Measurements from ENCODE around the gene RAB11FIP4.
A peak's percentile ranks its signal among the peaks of the same experiment; 100 is the strongest.

RAB11FIP4 gene

DNA sequence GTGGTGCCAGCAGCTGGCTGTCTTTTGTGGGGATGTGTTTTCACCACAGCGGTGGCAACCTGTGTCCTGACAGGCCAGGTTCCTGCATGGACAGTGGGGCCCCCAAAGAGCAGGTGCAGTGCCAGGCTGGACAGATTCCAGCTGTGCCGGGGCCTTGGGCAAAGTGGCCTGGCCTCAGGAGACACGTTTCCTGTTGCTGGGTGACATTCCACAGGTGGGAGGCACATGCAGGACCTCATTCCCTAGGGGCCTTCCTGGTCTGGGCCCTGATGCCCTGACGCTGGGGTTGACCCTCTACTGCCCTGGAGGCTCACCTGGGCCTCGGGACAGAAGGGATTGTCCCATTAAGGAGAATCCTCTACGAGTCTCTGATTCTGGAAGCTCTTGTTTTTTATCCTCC is 182.4 kb downstream of the RAB11FIP4 start:
- ATAC-seq (replicated peaks) (no peak), DNase-seq (no peak)
- Mint-ChIP-seq H3K27ac (no peak overlapping the region), H3K36me3 (peaks cover 4 to 14% of the 10 kb centered on the region in 2 donors), H3K9me3 (no peaks in the 10 kb centered on the region), H3K4me3 (no peak overlapping the region), H3K27me3 (no peaks in the 10 kb centered on the region), H3K4me1 (peaks cover 8 to 13% of the 10 kb centered on the region in 2 donors)

DNA sequence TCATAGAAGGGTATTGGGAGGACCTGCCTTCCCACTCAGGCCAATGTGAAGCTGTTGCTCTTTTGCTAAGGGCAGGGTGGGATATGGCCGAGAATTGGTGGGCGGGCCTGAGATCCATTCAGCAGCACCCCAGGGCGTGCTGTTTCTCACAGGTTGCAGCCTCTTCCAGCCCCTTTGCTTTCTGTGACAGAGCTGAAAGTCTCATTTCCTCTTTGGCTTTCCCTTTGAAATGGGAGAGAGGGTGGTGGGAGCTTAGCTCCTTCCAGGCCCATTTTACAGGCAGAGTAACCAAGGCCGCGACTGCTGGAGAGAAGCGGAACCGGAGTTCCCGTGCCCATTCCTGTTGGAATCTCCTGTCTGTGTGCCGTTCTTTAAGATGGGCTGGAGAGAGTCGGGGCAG is 183.0 kb downstream of the RAB11FIP4 start:
- ATAC-seq (replicated peaks): peak; percentile 46 to 53
- no peak overlapping the region for H3K4me3 Mint-ChIP-seq
- no peak overlapping the region for H3K27ac Mint-ChIP-seq

DNA sequence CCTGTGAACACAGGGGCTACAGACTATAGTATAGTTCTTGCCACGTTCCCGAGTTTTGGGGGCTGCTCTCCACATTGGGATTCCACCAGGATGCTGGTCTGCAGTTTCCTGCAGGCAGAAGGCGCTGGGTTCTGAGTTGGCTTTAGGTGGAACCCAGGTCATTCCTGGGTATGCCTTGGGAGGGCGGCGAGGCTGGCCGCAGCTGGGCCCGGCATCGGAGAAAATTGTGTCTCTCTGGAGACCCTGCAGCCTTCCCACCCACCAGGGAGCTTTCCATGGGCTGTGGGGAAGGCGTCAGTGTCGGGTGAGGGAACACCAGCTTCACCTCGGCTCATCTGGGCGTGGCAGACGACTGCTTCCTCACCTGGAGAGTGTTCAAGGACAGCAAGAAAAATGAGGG is 183.6 kb downstream of the RAB11FIP4 start:
- no peak for DNase-seq
- Mint-ChIP-seq H3K27me3 (no peaks in the 10 kb centered on the region), H3K4me3 (no peak overlapping the region), H3K27ac (no peak overlapping the region), H3K9me3 (no peaks in the 10 kb centered on the region), H3K4me1 (peaks cover 8 to 13% of the 10 kb centered on the region in 2 donors), H3K36me3 (peaks cover 4 to 14% of the 10 kb centered on the region in 2 donors)
- ATAC-seq (replicated peaks): no peak

More for the DNA sequence above, 183.0 kb downstream of the RAB11FIP4 start:
- Mint-ChIP-seq H3K36me3 (peaks cover 4 to 14% of the 10 kb centered on the region in 2 donors), H3K4me1 (peaks cover 8 to 13% of the 10 kb centered on the region in 2 donors), H3K9me3 (no peaks in the 10 kb centered on the region), H3K27me3 (no peaks in the 10 kb centered on the region)
- no peak for DNase-seq

DNA sequence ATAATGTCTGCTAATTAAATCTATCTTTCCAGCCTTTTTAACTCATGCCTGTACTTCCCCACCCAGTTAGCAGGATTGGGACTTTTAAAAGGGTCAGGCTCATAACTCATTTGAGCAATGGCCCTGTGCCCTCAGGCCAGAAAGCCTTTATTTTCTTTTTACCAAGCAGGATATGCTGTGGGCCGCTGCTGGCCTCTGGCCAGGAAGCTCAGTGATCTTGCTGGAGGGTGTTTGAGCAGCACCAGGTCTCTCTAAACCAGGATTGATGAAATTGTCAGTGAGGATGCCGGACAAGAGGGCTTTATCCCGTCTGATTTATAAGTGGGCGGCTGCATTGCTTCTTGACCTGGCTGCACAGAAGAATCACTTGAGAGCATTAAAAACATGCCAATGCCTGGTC is 187.8 kb downstream of the RAB11FIP4 start:
- Mint-ChIP-seq H3K4me3 (no peak overlapping the region), H3K4me1 (peaks cover 27 to 50% of the 10 kb centered on the region in 2 donors), H3K27ac (no peak overlapping the region), H3K27me3 (no peaks in the 10 kb centered on the region), H3K36me3 (peaks cover 4 to 14% of the 10 kb centered on the region in 2 donors), H3K9me3 (no peaks in the 10 kb centered on the region)
- DNase-seq: no peak
- no peak for ATAC-seq (replicated peaks)

DNA sequence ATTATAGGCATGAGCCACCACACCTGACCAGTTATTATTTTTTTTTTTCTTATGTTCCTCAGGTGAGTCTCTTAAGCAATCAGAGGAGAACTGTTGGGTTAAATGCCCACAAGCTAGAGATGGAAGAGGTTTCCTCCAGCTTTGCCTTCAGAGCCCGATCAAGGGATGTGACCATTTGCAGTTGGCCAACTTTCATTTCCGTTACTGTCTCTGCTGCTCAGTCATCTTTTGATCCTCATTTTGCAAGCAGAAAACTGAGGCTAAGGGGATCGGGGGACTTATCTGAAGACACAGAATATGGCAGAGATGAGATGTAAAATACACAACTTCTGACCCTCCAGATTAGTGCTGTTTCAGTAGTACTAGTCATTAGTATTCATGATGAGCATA is 188.8 kb downstream of the RAB11FIP4 start:
- DNase-seq (no peak), ATAC-seq (replicated peaks) (no peak)
- H3K9me3 Mint-ChIP-seq: no peaks in the 10 kb centered on the region
- peaks cover 4 to 14% of the 10 kb centered on the region in 2 donors for H3K36me3 Mint-ChIP-seq
- H3K27me3 Mint-ChIP-seq: no peaks in the 10 kb centered on the region
- H3K4me3 Mint-ChIP-seq: no peak overlapping the region
- no peak overlapping the region for H3K27ac Mint-ChIP-seq
- H3K4me1 Mint-ChIP-seq: peaks cover 24 to 46% of the 10 kb centered on the region in 2 donors

DNA sequence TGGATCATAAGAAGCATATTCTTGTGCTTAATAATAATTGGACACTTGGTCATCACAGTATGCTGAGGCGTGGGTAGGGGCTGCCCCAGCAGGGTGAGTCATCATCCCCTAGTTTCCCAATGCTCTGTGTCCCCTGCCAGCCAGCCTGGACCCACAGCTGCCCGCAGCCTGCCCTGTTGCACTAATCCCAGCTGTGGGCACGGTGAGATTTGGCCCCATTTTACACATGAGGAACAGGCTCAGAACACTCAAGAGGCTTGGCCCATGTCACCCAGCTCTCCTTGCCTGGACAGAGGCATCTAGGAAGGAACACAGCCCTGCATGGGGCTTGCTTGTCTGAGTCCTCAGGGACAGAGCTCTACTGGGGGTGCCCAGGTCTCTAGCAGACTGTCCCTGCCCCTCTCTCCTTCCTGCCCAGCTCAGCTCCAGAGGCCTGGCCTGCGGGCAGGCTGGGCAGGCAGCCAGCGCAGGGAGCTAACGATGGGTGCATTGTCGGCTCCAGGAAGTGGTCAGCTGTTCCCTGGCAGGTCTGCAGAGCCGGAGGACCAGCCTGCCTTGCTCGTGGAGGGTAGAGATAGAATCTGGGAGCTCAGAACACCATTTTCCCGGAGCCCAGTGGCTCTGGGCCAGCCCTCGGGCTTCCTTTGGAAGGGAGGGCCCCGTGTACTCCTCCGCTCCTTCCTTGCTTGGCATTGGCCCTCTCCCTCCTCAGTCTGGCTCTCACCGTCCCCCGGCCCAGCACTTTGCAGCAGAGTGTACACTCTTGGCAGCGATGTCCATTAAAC is 189.4 kb downstream of the RAB11FIP4 start:
- ATAC-seq (replicated peaks) (peak; percentile 79 to 85), DNase-seq (no peak)
- Mint-ChIP-seq H3K4me1 (peaks cover 26 to 46% of the 10 kb centered on the region in 2 donors), H3K4me3 (peak overlapping the region in 1 of 2 donors; percentile 32), H3K27ac (peak overlapping the region; percentile 42), H3K36me3 (peaks cover 4 to 11% of the 10 kb centered on the region in 2 donors), H3K9me3 (no peaks in the 10 kb centered on the region), H3K27me3 (no peaks in the 10 kb centered on the region)

DNA sequence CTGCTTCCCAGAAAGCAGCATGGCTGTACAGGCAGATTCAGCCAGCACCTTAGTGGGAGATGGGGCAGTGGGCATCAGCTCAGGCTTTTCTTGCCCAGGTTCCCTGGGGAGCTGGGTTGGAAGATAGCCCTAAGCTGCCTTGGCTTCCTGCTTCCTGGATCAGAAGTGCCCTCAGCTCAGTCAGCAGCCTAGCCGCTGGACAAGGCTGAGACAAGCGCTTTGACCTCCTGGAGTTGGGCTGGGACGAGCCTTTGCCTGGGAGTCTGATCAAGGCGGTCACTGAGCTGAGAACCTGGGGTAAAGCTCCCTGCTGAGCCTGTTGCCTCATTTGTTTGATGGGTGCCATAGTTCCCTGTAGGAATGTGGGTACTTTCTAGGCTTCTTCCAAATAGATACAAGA is 190.0 kb downstream of the RAB11FIP4 start:
- Mint-ChIP-seq H3K9me3 (no peaks in the 10 kb centered on the region), H3K4me3 (no peak overlapping the region), H3K27me3 (no peaks in the 10 kb centered on the region), H3K36me3 (peaks cover 4 to 11% of the 10 kb centered on the region in 2 donors), H3K4me1 (peaks cover 26 to 47% of the 10 kb centered on the region in 2 donors), H3K27ac (peak overlapping the region; percentile 90)
- ATAC-seq (replicated peaks) (no peak), DNase-seq (no peak)

DNA sequence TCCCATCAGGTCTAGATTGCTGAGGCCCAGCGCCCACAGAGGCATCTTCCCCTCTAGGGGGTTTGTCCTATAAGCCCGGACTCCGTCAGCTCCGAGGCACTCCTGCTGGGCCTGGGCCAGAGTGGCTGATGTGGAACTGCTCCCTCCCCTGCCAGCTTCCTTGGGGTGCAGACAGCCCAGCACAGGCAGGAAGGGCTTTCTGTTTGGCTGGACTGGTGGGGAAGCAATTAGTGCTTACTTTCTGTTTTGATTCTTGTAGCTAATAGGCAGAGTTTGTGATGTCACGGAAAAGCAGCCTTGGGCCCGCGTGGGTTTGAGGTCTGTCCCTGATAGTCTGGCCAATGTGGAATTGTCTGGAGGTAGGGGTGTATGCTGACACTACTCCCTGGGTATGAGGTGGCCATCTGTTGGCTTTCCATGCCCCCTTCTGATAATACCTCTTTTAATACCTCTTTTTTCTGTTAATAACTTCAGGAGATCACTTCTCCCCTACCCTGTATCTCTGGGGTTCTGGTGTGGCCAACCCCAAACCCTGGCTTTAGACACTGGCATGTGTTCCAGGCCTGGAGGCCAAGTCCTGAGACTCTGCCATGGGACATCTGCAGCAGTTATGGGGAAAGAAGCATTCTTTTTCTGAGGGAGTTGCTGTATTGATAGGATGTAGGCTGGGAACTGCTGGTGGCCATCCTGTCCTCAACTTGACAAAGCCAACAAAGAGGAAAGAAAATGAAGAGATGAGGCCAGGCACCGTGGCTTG is 190.9 kb downstream of the RAB11FIP4 start:
- Mint-ChIP-seq H3K27ac (peak overlapping the region; percentile 90), H3K27me3 (no peaks in the 10 kb centered on the region)
- peak; percentile 71 to 74 for ATAC-seq (replicated peaks)

DNA sequence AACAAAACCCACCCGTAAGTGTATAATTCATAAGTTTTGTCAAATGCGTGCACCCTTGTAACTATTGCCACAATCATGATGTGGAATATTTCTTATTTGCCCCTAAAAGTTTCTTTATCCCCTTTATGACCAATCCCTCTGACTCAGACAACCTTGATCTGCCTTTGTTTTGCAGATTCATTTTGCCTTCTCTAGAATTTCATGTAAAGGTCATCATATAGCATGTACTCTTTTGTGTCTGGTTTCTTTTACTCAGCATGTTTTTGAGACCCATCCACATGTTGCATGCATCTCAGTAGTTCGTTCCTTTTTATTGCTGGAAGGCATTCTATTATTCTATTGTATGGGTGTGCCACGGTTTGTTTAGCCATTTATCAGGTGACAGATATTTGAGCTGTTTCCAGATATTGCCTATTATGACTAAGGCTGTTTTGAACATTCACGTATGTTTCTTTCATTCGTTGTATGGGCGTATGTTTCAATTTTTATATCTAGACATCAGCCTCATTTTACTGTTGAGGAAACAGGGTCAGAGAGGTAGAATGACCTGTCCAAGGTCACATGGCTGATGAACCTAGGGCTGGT is 192.4 kb downstream of the RAB11FIP4 start:
- Mint-ChIP-seq H3K27me3 (no peaks in the 10 kb centered on the region), H3K36me3 (peaks cover 0 to 6% of the 10 kb centered on the region in 2 donors), H3K4me3 (no peak overlapping the region), H3K4me1 (peaks cover 26 to 51% of the 10 kb centered on the region in 2 donors), H3K27ac (no peak overlapping the region), H3K9me3 (no peaks in the 10 kb centered on the region)
- DNase-seq: no peak
- ATAC-seq (replicated peaks): peak in 1 of 2 donors; percentile 35

More for the DNA sequence above, 190.9 kb downstream of the RAB11FIP4 start:
- peak overlapping the region; percentile 34 to 55 for H3K4me3 Mint-ChIP-seq
- DNase-seq: no peak
- no peaks in the 10 kb centered on the region for H3K9me3 Mint-ChIP-seq
- H3K36me3 Mint-ChIP-seq: peaks cover 4 to 11% of the 10 kb centered on the region in 2 donors
- peaks cover 26 to 51% of the 10 kb centered on the region in 2 donors for H3K4me1 Mint-ChIP-seq

DNA sequence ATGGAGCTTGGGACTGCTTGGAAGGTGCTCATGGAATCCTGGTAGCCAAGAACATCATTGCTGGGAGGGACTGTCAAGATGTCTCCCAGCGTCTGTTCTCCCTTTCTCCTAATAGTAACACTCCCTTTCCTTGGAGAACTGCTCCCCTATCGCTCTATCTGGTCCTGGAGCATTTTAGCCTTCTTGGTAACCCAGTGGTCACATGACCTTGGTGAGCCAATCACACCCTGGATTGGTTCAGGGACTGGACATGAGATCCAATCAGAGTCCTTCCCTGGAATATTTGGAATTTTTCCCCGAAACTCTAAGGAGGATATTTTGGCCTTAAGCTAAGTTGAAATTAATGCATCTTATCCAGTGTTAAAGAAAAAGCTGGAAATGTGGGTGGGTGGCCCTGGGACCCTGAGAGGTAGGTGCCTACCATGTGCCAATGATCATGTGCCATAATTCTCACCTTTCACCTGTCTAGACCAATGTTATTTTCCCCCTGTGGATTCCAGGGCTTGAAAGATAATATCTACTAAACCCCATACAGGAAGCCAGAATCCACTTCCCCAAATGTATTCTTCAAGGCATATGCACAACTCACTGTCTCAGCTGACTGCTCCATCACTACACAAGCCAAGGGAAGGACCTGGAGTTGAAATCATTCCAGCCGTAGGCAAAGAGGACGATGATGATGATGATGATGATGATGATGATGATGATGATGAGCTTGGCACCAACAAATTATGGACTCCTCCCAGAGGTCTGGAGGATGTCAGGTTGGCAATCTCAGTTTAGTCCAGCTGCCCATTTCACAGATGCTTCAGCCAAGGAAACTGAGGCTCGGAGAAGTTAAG is 193.2 kb downstream of the RAB11FIP4 start:
- Mint-ChIP-seq H3K4me1 (peaks cover 26 to 51% of the 10 kb centered on the region in 2 donors), H3K27me3 (no peaks in the 10 kb centered on the region), H3K4me3 (no peak overlapping the region), H3K27ac (peak overlapping the region; percentile 57), H3K36me3 (peaks cover 0 to 6% of the 10 kb centered on the region in 2 donors), H3K9me3 (no peaks in the 10 kb centered on the region)
- no peak for ATAC-seq (replicated peaks)
- no peak for DNase-seq

DNA sequence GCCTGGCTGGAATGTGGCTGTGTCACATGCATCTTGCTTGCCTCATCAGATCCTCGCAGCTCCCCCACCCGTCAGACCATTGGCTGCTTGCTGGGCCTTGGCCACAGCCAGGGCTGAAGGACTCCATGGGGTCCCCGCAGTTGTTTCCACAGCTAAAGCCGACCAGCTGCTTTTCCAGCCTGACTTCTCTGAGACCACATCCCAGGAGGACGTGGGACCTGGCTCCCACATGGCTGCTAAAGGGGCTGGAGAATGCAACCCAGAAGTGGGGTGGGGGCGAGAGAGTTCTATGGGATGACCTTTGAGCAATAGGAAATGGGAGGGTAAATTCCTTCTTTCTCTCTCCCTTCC is 193.8 kb downstream of the RAB11FIP4 start:
- Mint-ChIP-seq H3K27ac (no peak overlapping the region), H3K9me3 (no peaks in the 10 kb centered on the region), H3K4me1 (peaks cover 26 to 49% of the 10 kb centered on the region in 2 donors)

DNA sequence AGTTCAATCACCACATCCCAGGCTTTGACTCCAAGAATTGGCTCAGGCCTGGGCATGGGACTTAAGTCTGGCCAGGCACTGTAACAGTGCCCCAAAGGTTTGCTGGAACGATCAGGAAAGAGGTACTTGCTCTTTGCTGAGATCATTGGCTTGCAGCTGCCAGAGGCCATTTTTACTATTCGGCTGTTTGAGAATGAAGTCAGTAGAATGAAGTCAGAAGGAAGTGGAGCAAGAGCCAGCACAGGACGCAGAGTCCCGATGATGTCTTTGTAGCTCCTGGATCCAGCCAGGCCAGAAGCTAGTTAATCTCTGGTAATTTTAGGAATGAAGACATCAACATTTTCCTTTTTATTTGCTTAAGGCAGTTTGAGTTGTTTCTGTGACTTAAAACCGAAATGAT is 195.5 kb downstream of the RAB11FIP4 start:
- Mint-ChIP-seq H3K4me1 (peaks cover 14 to 32% of the 10 kb centered on the region in 2 donors), H3K4me3 (no peak overlapping the region), H3K36me3 (peaks cover 0 to 3% of the 10 kb centered on the region in 2 donors), H3K27me3 (no peaks in the 10 kb centered on the region), H3K9me3 (no peaks in the 10 kb centered on the region), H3K27ac (no peak overlapping the region)
- ATAC-seq (replicated peaks) (no peak), DNase-seq (no peak)

More for the DNA sequence above, 193.8 kb downstream of the RAB11FIP4 start:
- ATAC-seq (replicated peaks) (no peak), DNase-seq (no peak)
- H3K4me3 Mint-ChIP-seq: no peak overlapping the region
- H3K36me3 Mint-ChIP-seq: peaks cover 0 to 6% of the 10 kb centered on the region in 2 donors
- no peaks in the 10 kb centered on the region for H3K27me3 Mint-ChIP-seq

DNA sequence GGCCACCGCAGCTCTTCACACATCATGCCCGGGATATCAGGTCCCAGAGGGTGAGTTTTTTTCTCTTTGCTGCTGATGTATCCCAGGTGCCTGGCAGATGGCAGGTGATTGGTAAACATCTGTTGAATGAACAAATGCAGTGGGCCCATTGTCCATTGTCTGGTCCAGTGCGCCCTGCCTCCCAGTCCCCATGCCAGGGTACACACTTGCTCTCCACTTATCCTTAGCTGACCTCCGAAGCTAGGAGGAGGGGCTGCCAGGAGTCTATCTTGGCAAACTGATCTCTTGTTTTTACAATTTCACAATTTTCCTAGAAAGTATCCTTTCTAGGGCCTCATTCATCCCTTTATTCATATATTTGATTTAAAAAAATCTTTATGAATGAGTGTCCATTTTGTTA is 196.0 kb downstream of the RAB11FIP4 start:
- H3K4me3 Mint-ChIP-seq: no peak overlapping the region
- H3K27me3 Mint-ChIP-seq: no peaks in the 10 kb centered on the region
- DNase-seq (no peak), ATAC-seq (replicated peaks) (no peak)
- no peaks in the 10 kb centered on the region for H3K9me3 Mint-ChIP-seq
- peaks cover 0 to 3% of the 10 kb centered on the region in 2 donors for H3K36me3 Mint-ChIP-seq
- H3K4me1 Mint-ChIP-seq: peaks cover 9 to 27% of the 10 kb centered on the region in 2 donors
- no peak overlapping the region for H3K27ac Mint-ChIP-seq
